Stimulated activated CD8-positive, alpha-beta memory T cell treated with anti-CD3 and anti-CD28 coated beads, Interleukin-7, amount 100 ng/mL, for 24 hours (primary cell): ENCODE measurements around the gene RNF207.

Experiments used
- DNase-seq: peaks from one replicate; pipeline ENCODE4 v3.0.0-alpha.2; 2020; ENCODE audit warnings: low read depth

RNF207 gene

DNA sequence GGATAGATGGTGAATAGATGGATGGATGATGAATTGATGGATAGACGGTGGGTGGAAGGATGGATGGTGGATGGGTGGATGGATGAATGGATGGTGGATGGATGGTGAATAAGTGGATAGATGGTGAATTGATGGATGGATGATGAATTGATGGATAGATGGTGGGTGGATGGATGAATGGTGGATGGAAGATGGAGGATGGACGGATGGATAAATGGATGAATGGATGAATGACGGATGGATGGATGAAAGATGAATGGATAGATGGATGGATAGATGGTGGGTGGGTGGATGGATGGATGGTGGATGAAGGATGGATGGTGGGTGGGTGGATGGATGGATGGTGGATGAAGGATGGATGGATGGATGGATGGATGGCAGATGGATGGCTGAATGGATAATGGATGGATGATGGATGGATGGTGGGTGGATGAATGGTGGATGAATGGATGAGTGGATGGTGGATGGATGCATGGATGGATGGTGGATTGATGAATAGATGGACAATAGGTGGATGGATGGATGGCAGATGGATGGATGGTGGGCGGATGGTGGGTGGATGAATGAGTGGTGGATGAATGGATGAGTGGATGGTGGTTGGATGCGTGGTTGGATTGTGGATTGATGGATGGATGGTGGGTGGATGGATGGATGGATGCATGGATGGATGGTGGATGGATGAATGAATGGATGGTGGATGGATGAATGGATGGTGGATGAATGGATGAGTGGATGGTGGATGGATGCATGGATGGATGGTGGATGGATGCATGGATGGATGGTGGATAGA lies 31.1 kb upstream of the RNF207 start:
- DNase-seq, result no peak

DNA sequence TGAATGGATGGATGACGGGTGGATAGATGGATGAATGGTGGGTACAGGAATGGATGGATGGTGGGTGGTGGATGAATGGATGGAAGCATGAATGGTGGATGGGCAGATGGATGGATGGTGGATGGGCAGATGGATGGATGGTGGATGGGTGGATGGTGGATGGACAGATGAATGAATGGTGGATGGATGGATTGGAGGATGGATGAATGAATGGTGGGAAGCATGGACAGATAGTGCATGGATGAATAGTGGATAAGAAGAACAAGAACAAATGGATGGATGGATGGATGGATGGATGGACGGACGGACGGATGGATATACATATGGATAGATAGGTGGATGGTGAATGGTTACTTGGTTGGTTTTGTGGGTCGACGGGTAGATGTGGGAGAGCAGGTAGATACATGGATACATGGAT lies 30.5 kb upstream of the RNF207 start:
- DNase-seq, result no peak

DNA sequence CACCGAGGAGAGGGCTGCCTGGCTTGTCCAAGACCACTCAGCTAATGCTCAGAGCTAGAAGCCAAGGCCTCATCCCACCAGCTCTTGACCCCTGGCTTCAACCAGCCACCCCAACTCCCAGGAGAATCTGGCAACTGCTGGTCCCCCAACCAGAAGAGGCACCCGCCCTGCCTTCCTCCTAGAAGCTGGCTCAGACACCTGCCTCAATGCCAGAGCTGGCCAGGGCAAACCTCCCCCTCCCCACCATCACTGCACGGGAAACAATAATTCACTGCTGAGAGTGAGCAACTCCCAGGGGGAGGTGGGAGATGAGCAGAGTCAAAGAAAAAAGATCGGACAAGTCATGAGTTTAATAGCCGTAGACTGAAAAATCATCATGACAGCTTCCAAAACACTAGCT lies 29.1 kb upstream of the RNF207 start:
- DNase-seq, result no peak

DNA sequence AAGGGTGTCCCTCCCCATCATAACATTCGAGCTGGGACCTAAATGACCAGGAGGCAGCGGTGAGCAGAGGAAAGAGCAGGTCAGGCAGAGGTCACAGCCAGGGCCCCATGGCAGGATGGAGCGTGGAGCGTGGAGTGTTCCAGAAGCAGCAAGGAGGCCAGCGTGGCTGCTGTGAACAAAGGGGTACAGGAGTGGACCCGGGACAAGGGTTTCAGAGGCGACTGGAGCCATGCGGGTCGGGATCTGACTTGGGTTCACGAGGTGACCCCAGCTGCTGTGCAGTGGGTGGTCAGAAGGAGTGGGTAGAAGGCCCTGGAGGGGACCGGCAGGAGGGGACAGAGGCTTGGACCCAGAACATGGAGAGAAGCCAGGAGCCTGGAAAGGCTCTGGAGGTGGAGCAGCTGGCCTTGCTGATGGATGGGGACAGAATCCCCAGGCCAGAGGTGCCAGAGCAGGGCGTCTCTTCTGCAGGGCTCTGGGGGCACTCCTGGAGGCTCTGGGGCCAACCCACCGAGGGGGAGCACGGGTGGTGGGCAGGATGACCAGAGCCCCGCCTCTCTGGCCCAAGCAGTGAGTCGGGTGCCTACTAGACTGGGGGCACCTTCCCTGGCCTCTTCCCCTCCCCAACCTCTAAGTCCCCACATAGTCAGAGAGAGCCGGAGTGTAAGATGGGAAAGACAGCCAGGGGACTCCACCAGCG lies 28.1 kb upstream of the RNF207 start:
- DNase-seq, result no peak

DNA sequence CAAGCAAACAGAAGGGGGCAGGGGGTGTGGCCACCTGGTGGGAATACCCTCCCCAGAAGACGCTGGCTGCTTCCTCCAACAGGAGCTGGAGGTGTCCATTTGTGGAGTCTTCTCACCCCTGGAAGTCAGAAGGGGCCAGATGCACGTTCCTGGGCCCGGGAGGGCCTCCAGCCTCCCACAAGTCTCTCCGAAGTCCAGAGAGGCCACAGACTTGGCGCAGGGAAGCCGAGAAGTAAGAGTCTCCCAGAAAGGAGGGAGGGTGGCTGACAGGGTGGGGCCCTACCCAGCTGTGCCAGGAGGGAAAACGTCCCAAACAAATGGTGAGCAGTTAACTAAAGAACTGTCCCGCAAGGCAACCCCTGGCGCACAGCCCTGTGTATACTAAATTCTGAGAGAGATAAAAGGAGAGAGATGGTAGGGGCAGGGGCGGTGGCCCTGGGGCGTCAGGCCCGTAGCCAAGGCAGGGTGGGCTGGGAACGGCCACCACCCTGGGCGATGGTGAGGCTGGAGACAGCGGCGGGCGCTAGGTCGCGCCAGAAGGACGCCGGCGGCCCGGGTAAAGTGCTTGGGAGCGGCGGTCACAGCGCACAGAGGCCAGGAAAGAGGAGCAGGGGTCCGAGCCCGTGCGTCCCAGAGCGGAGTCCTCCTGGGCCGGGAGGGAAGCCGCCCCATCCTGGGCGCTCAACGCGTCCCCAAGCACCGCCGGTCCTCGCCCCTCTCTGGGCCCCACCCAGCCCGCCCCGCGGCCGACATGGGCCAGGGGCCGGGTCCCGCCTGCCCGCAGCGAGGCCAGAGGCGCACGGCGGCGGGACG lies 27.0 kb upstream of the RNF207 start:
- DNase-seq, result no peak

DNA sequence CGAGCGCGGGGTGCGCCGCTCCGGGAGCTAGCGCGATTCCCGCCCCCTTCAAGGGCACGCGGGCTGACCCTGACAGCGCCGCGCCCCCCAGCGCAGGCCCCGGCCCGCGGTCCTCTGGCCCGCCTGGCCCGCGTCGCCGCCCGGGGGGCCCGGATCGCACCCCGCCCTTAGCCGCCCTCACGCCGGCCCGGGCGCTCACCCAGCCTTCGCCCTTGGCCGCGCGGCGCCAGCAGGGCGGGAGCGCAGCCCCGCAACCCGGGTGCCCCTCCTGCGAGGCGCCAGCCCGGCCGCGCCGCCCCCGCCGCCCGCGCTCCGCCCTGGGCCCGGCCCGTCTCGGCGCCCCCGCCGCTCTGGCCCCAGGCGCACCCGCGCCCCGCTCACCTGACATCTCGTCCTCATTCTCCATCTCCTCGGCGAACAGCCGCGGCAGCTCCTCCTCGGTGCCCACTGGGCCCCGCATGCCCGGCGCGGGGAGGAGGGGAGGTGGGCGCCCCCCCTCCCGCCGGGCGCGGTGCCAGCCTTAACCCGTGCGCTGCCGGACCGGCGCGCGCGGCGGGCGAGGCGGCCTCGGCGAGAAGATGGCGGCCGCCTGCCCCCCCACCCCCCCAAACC lies 26.2 kb upstream of the RNF207 start:
- DNase-seq, result no peak

GRCh38 chr1:6180268-6180706 lies 25.6 kb upstream of the RNF207 start, which contains the start of gene CHD5:
CHD5 (minus strand) TSS chr1:6180321; CDS start chr1:6180023, 298 bp downstream.
- DNase-seq, result no peak

GRCh38 chr1:6180707-6181311 lies 25.1 kb upstream of the RNF207 start:
- DNase-seq, result no peak

DNA sequence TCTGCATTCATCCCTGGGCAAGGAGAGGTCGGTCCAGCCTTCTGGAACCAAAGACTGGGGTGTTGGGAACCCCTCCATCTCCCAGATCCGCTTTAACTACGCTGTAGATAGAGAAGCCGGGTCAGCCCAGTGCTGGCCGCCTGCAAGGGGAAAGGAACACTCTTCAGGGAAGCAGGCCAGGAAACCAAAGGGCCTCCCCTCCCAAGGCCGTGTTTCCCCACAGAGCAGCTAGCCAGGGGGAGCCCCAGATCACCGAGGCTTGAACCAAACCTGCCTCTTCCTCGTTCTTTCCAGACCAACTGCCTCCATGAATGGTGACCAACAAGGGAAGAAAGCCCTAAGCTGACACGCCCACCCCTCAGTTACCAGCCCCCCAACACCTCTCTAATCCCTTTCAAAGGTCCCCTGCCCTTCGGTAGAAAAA lies 24.6 kb upstream of the RNF207 start:
- DNase-seq, result no peak

- DNase-seq, result no peak
Observed at GRCh38 chr1:6183520-6183989, 22.4 kb upstream of the RNF207 start.

DNA sequence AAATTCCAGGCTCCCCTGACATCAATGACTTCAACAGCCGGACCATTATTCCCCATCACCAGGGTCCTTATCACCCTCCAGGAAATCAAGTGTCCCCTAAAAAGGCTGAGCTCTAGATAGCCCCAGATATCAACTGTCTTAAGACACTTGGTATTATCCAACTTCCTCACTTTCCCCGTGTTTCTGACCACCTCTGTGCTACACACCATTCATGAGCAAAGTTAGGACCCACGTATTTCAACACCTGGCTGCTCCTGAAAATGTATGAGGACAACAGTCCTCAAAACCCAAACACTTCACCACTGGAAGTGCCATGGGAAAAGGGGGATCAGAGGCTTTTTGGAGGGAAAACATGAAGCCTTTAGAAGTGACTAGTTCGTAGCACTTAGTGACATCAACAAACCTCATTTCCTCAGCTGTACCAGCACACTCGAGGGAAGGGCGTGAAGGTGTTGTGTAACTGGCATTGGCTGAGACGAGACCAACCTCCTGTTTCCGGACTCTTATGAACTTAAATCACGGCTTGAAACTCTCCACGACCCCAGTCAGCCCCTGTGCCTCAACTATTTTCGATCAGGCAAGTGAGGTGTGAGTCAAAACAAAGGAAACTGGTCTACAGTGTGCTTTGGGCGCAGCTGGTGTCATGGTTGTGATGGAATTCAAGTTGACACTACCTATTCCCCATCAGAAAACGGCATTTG lies 21.7 kb upstream of the RNF207 start:
- no peak for DNase-seq

DNA sequence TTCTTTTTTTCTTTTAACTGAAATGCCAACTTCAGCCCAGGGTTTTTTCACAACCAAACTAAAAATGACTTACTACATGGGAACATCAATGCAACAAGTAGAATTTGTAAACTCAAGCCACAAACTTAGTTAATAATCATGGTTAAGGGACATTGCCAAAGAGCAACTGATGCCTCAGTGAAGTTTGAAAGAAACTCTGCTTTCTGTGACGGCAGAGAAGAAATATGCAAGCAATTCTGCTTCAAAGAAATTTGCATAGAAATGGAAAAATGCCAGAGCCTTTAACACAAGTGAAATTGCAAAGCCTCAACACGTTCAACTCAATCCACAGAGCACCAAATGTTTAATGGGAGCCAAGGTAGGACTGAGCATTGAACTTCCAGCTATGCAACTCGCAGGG lies 20.8 kb upstream of the RNF207 start:
- no peak for DNase-seq

- no peak for DNase-seq
Observed at GRCh38 chr1:6185635-6186382, 20.1 kb upstream of the RNF207 start.

- no peak for DNase-seq
Observed at GRCh38 chr1:6188466-6188865, 17.5 kb upstream of the RNF207 start.

DNA sequence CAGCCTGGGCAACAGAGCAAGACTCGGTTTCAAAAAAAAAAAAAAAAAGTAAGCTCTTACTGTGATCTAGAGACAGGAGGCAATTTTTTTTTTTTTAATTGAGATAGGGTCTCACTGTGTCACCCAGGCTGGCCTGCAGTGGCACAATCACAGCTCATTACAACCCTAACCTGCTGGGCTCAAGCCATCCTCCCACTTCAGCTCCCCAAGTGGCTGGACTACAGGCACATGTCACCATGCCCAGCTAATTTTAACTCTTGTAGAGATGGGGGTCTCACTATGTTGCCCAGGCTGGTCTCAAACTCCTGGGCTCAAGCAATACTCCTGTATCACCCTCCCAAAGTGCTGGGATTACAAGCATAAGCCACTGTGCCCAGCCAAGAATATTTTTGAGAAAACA lies 14.0 kb upstream of the RNF207 start:
- no peak for DNase-seq

DNA sequence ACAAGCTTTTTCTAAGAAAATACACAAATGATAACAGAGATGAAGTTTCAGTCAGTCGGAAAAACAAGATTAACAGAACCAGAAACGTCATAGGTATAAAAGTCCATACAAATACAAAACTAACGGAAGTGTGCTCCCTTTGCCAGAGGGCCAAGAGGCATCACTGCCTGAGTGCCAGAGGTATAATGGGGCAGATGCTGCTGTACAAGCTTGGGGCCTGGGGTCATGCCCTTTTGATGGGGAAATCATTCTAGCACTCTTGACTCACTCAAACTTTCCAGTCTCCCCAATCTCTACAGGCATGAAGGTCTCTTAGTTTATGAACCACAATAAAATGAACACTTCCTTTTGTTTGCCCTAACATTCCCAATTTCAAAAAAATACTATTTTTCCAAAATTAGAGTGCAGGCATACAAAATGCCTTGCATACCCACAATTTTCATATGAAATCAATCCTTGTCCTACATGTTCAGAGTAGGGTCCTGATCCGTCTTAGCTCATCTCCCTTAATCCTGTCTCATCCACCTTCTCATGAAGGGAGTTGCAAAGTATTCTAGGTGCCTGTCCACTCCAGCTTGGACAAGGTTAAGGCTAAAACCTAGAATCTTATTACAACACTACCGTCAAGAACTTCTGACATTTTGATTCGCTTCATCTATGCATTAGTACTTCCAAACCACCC lies 8.0 kb upstream of the RNF207 start:
- DNase-seq, result no peak

GRCh38 chr1:6198646-6199297 lies 7.1 kb upstream of the RNF207 start:
- DNase-seq, result no peak

GRCh38 chr1:6199298-6200187 lies 6.4 kb upstream of the RNF207 start, which contains the start of gene RPL22:
RPL22 (minus strand) TSS chr1:6199595; CDS start chr1:6199573, 22 bp downstream.
- peak; percentile 96 for DNase-seq
